Hepatocyte (in vitro differentiated cells): ENCODE measurements around the gene CRADD.

Source experiments
- EZH2 ChIP-seq: fragments of 200-600 bp; sonication (generic); IDR thresholded peaks from 2 replicates; pipeline ENCODE4 v1.6.1; 2016; ENCODE audit warnings: antibody characterized with exemption, mild to moderate bottlenecking, borderline replicate concordance
- EZH2phosphoT487 ChIP-seq: fragments of 200-600 bp; sonication (generic); IDR thresholded peaks from one replicate; pipeline ENCODE4 v1.6.1; 2018; ENCODE audit warnings: antibody characterized with exemption, mild to moderate bottlenecking, low read depth, moderate library complexity; ENCODE audit not compliant: unreplicated experiment, severe bottlenecking
- TF ChIP-seq, protein P1 (sequence below): fragments of 200-600 bp; sonication (generic); IDR thresholded peaks from 2 replicates; pipeline ENCODE4 v1.5.1; 2016; ENCODE audit warnings: antibody characterized with exemption, mild to moderate bottlenecking; ENCODE audit not compliant: poor library complexity

GRCh38 chr12:93707836-93708235 is 30.7 kb downstream of the CRADD start:
- TF ChIP-seq, protein P1, sequence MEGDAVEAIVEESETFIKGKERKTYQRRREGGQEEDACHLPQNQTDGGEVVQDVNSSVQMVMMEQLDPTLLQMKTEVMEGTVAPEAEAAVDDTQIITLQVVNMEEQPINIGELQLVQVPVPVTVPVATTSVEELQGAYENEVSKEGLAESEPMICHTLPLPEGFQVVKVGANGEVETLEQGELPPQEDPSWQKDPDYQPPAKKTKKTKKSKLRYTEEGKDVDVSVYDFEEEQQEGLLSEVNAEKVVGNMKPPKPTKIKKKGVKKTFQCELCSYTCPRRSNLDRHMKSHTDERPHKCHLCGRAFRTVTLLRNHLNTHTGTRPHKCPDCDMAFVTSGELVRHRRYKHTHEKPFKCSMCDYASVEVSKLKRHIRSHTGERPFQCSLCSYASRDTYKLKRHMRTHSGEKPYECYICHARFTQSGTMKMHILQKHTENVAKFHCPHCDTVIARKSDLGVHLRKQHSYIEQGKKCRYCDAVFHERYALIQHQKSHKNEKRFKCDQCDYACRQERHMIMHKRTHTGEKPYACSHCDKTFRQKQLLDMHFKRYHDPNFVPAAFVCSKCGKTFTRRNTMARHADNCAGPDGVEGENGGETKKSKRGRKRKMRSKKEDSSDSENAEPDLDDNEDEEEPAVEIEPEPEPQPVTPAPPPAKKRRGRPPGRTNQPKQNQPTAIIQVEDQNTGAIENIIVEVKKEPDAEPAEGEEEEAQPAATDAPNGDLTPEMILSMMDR, result no peak
- TF ChIP-seq EZH2 (no peak), EZH2phosphoT487 (no peak)
